ENCODE data around the gene KCNMA1. TPM values are rescaled to one million over a fixed set of nuclear protein-coding genes. Genes with fewer than 3 reads are reported as not detected.

KCNMA1 gene
- total RNA-seq, 2 donors from 2014 or later = 168 to 188 TPM

DNA sequence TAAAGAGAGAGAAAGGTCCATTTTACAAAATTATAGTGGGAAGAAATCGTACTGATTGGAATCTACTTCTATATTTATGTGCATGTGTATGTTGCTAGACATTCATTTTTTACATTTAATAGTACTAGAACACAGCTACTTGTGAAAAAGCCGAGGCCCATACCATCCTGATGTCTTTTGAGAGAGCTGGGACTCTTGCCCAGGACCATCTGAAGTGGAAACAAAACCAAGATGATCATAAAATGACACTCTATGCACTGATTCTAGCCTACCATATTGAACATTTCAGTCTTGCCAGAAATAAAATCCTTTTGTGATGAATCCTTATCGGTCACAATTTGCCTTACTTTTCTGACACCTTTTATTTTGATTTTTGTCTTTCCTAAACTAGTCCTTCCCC, 640.0 kb downstream of the KCNMA1 start:
- no peak for ATAC-seq (ENCODE audit: insufficient number of reproducible peaks, low FRiP score, low read depth)

DNA sequence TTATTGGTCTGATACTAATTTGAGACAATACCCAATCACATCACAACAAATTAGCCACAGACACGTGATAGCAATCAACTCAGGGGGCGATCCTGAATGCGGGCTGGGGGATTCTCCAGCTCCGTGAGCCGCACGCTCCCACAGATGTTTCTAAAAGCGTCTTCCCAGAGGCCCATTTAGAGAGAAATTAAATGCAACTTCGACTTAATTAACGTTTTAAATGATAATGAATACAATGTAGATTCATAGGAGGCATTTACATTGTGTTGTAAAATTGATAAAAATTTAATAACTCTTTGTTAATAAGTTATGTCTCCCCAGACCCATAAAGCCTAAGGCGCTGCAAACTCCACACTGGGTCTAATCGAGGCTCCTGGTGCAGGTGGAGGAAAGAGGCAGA, 642.6 kb downstream of the KCNMA1 start:
- no peaks in the 10 kb centered on the region for H3K9me3 ChIP-seq
- no peaks in the 10 kb centered on the region for H3K27me3 ChIP-seq (replicated peaks; ENCODE audit: insufficient read depth)
- no peak overlapping the region for H3K4me3 ChIP-seq
- H3K4me1 ChIP-seq (ENCODE audit: control insufficient read depth in 1 of 2, low read depth in 2 of 2) = peaks cover 7 to 20% of the 10 kb centered on the region in 2 donors
- TF ChIP-seq, protein P1, sequence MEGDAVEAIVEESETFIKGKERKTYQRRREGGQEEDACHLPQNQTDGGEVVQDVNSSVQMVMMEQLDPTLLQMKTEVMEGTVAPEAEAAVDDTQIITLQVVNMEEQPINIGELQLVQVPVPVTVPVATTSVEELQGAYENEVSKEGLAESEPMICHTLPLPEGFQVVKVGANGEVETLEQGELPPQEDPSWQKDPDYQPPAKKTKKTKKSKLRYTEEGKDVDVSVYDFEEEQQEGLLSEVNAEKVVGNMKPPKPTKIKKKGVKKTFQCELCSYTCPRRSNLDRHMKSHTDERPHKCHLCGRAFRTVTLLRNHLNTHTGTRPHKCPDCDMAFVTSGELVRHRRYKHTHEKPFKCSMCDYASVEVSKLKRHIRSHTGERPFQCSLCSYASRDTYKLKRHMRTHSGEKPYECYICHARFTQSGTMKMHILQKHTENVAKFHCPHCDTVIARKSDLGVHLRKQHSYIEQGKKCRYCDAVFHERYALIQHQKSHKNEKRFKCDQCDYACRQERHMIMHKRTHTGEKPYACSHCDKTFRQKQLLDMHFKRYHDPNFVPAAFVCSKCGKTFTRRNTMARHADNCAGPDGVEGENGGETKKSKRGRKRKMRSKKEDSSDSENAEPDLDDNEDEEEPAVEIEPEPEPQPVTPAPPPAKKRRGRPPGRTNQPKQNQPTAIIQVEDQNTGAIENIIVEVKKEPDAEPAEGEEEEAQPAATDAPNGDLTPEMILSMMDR (IDR thresholded peaks at IDR 0.05) = no peak
- ATAC-seq (ENCODE audit: insufficient number of reproducible peaks, low FRiP score, low read depth) = no peak
- H3K27ac ChIP-seq = no peak overlapping the region
- H3K36me3 ChIP-seq = no peaks in the 10 kb centered on the region
- no peak for DNase-seq (ENCODE audit: low spot score)

More for the DNA sequence above, 640.0 kb downstream of the KCNMA1 start:
- Histone ChIP-seq H3K9me3 (no peaks in the 10 kb centered on the region), H3K4me1 (ENCODE audit: control insufficient read depth in 1 of 2, low read depth in 2 of 2) (peaks cover 0 to 6% of the 10 kb centered on the region in 2 donors), H3K36me3 (no peaks in the 10 kb centered on the region), H3K27ac (no peak overlapping the region), H3K4me3 (no peak overlapping the region), H3K27me3 (replicated peaks; ENCODE audit: insufficient read depth) (no peaks in the 10 kb centered on the region)
- no peak for DNase-seq (ENCODE audit: low spot score)
- TF ChIP-seq, protein P1 (IDR thresholded peaks at IDR 0.05) = no peak

- ATAC-seq (ENCODE audit: insufficient number of reproducible peaks, low FRiP score, low read depth) (no peak), DNase-seq (ENCODE audit: low spot score) (no peak)
- Histone ChIP-seq H3K36me3 (no peaks in the 10 kb centered on the region), H3K27me3 (replicated peaks; ENCODE audit: insufficient read depth) (no peaks in the 10 kb centered on the region), H3K9me3 (no peaks in the 10 kb centered on the region), H3K4me3 (no peak overlapping the region), H3K4me1 (ENCODE audit: control insufficient read depth in 1 of 2, low read depth in 2 of 2) (peaks cover 7 to 20% of the 10 kb centered on the region in 2 donors), H3K27ac (no peak overlapping the region)
- TF ChIP-seq, protein P1 (IDR thresholded peaks at IDR 0.05) = no peak
Measured at GRCh38 chr10:76993213-76993612, 644.4 kb downstream of the KCNMA1 start.

DNA sequence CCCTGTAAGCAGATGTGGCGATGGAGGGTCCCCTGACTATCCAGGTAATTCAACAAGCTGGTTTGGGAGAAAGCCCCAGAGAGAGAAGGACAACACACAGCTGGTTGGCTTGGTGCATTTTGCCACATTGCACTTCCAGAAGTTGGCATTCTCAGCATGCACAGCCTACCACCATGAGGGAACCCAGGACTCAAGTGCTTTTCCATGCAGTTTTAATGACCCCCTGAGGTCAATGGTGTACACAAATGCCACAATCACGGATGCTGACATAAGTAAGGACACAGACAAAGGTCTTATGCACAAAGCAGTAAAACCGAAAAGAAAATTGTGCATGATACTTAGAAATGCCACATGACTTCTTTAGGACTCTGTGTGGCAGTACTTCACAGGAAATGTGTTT, 645.1 kb downstream of the KCNMA1 start:
- peaks cover 7 to 20% of the 10 kb centered on the region in 2 donors for H3K4me1 ChIP-seq (ENCODE audit: control insufficient read depth in 1 of 2, low read depth in 2 of 2)
- H3K9me3 ChIP-seq = no peaks in the 10 kb centered on the region
- H3K27me3 ChIP-seq (replicated peaks; ENCODE audit: insufficient read depth) = no peaks in the 10 kb centered on the region
- ATAC-seq (ENCODE audit: insufficient number of reproducible peaks, low FRiP score, low read depth) = no peak
- DNase-seq (ENCODE audit: low spot score) = no peak
- no peak overlapping the region for H3K27ac ChIP-seq
- TF ChIP-seq, protein P1 (IDR thresholded peaks at IDR 0.05) = no peak
- no peaks in the 10 kb centered on the region for H3K36me3 ChIP-seq
- no peak overlapping the region for H3K4me3 ChIP-seq

GRCh38 chr10:76991621-76992020, 646.0 kb downstream of the KCNMA1 start:
- TF ChIP-seq, protein P1 (IDR thresholded peaks at IDR 0.05) = no peak
- ATAC-seq (ENCODE audit: insufficient number of reproducible peaks, low FRiP score, low read depth) = no peak
- Histone ChIP-seq H3K27me3 (replicated peaks; ENCODE audit: insufficient read depth) (no peaks in the 10 kb centered on the region), H3K9me3 (no peaks in the 10 kb centered on the region), H3K27ac (no peak overlapping the region), H3K36me3 (no peaks in the 10 kb centered on the region), H3K4me1 (ENCODE audit: control insufficient read depth in 1 of 2, low read depth in 2 of 2) (peaks cover 7 to 20% of the 10 kb centered on the region in 2 donors), H3K4me3 (no peak overlapping the region)
- DNase-seq (ENCODE audit: low spot score) = no peak
